Measurements from ENCODE around the gene TBC1D22A.

TBC1D22A gene

GRCh38 chr22:46963672-46964545, 201.5 kb downstream of the TBC1D22A start:
- no peak for DNase-seq

GRCh38 chr22:46964773-46965550, 202.5 kb downstream of the TBC1D22A start:
- DNase-seq = no peak

GRCh38 chr22:46965555-46966494, 203.4 kb downstream of the TBC1D22A start:
- DNase-seq = no peak

GRCh38 chr22:46966495-46966845, 204.0 kb downstream of the TBC1D22A start:
- DNase-seq = no peak

- DNase-seq = no peak
These were observed 204.4 kb downstream of the TBC1D22A start for GRCh38 chr22:46966846-46967245.

GRCh38 chr22:46967445-46968358, 205.3 kb downstream of the TBC1D22A start:
- no peak for DNase-seq

GRCh38 chr22:46968359-46968740, 205.9 kb downstream of the TBC1D22A start:
- DNase-seq = no peak

- no peak for DNase-seq
These were observed 206.4 kb downstream of the TBC1D22A start for GRCh38 chr22:46968848-46969247.

GRCh38 chr22:46969491-46969890, 207.0 kb downstream of the TBC1D22A start:
- DNase-seq = no peak

- no peak for DNase-seq
These were observed 207.5 kb downstream of the TBC1D22A start for GRCh38 chr22:46969961-46970360.

GRCh38 chr22:46970411-46971098, 208.1 kb downstream of the TBC1D22A start:
- DNase-seq = no peak

GRCh38 chr22:46971099-46971763, 208.8 kb downstream of the TBC1D22A start:
- DNase-seq = no peak

GRCh38 chr22:46971764-46972125, 209.3 kb downstream of the TBC1D22A start:
- no peak for DNase-seq

- DNase-seq = no peak
These were observed 209.8 kb downstream of the TBC1D22A start for GRCh38 chr22:46972256-46972655.

- no peak for DNase-seq
These were observed 210.7 kb downstream of the TBC1D22A start for GRCh38 chr22:46972901-46973831.

GRCh38 chr22:46974077-46974476, 211.6 kb downstream of the TBC1D22A start:
- DNase-seq = no peak

GRCh38 chr22:46974631-46975585, 212.5 kb downstream of the TBC1D22A start:
- no peak for DNase-seq

- DNase-seq = peak; percentile 39
These were observed 213.7 kb downstream of the TBC1D22A start for GRCh38 chr22:46976143-46976542.

Data from right hindlimb (tissue), 1 donor.